CD4-positive, alpha-beta memory T cell (primary cell): ENCODE measurements around the gene CLSTN1. TPM values are rescaled to one million over a fixed set of nuclear protein-coding genes. Genes with fewer than 3 reads are reported as not detected.
A peak's percentile ranks its signal among the peaks of the same experiment; 100 is the strongest.

Source experiments
- CTCF ChIA-PET: fragments of 350-600 bp; sonication (Branson Sonifier 250); formaldehyde crosslinking; loops from one replicate; lab custom pipeline; 2021; ENCODE audit warnings: inconsistent platforms; ENCODE audit not compliant: partially characterized antibody; lab: Charles Lee
- POLR2A ChIA-PET: fragments of 350-600 bp; sonication (Branson Sonifier 250); formaldehyde crosslinking; loops from one replicate; lab custom pipeline; 2021; ENCODE audit not compliant: partially characterized antibody; lab: Charles Lee
- DNase-seq, 5 donors: peaks; one replicate each; pipeline versions ENCODE4 v3.0.0 to v3.0.0-alpha.2; 2020 to 2022; ENCODE audit warnings: mixed read lengths in 1 of 5
- H3K27ac ChIP-seq: one replicate; pipeline ENCODE4 v1.7.0; 2013; ENCODE audit warnings: low read depth, low read length
- H3K27me3 ChIP-seq: 2 replicates; pipeline ENCODE4 v1.7.0; 2013; ENCODE audit warnings: mild to moderate bottlenecking, low read length, moderate library complexity; ENCODE audit not compliant: insufficient read depth
- H3K36me3 ChIP-seq: 2 replicates; pipeline ENCODE4 v1.7.0; 2013; ENCODE audit warnings: mild to moderate bottlenecking, low read length, moderate library complexity; ENCODE audit not compliant: insufficient read depth
- H3K4me1 ChIP-seq: 2 replicates; pipeline ENCODE4 v1.7.0; 2013; ENCODE audit warnings: mild to moderate bottlenecking, low read length, moderate library complexity; ENCODE audit not compliant: insufficient read depth
- H3K4me3 ChIP-seq, 2 donors: one replicate each; pipeline ENCODE4 v1.7.0; 2013; ENCODE audit warnings: low read length in 2 of 2, mild to moderate bottlenecking in 1 of 2
- H3K9me3 ChIP-seq, 2 donors: one replicate each; pipeline ENCODE4 v1.7.0; 2013; ENCODE audit warnings: low read length in 2 of 2, control low read depth in 1 of 2; ENCODE audit not compliant: control insufficient read depth in 1 of 2
- H3K27ac Mint-ChIP-seq, 7 donors: one replicate each; pipeline ENCODE4 v1.8.0; 2020 to 2021; ENCODE audit warnings: mixed read lengths in 7 of 7, mild to moderate bottlenecking in 6 of 7, inconsistent platforms in 3 of 7, moderate library complexity in 3 of 7
- H3K27me3 Mint-ChIP-seq, 2 donors: one replicate each; pipeline ENCODE4 v1.8.0; 2020 to 2021; ENCODE audit warnings: mixed read lengths in 2 of 2
- H3K36me3 Mint-ChIP-seq, 2 donors: one replicate each; pipeline ENCODE4 v1.8.0; 2020 to 2021; ENCODE audit warnings: mixed read lengths in 2 of 2, inconsistent platforms in 1 of 2, mild to moderate bottlenecking in 1 of 2
- H3K4me1 Mint-ChIP-seq, 4 donors: one replicate each; pipeline ENCODE4 v1.8.0; 2020 to 2021; ENCODE audit warnings: mixed read lengths in 4 of 4, mild to moderate bottlenecking in 1 of 4
- H3K4me3 Mint-ChIP-seq, 8 donors: one replicate each; pipeline ENCODE4 v1.8.0; 2020 to 2021; ENCODE audit warnings: mixed read lengths in 8 of 8, mild to moderate bottlenecking in 7 of 8, moderate library complexity in 6 of 8, inconsistent platforms in 3 of 8
- H3K9me3 Mint-ChIP-seq, 8 donors: one replicate each; pipeline ENCODE4 v1.8.0; 2020 to 2021; ENCODE audit warnings: mixed read lengths in 8 of 8, mild to moderate bottlenecking in 5 of 8, inconsistent platforms in 3 of 8, moderate library complexity in 1 of 8
- intact Hi-C: fragments of 100-400 bp; cut with micrococcal nuclease; formaldehyde crosslinking; loops from one replicate; pipeline ENCODE4 v1.15.1; 2023
- polyA plus RNA-seq, 2 donors: library from polyadenylated mRNA; unstranded; fragments of 300-500 nt; fragmentation: Illumina TruSeq; gene quantifications; one replicate each; pipeline ENCODE4 v1.2.3, GENCODE V29; 2021
- total RNA-seq, 2 experiments: library from RNA; stranded (reverse); gene quantifications; one replicate each; pipeline ENCODE4 v1.2.3, GENCODE V29; 2021

Gene CLSTN1
- total and polyA plus RNA-seq, 4 experiments from 2014 or later: 6.9 to 109 (median 78.7) TPM

GRCh38 chr1:9852410-9853248 is 28.9 kb upstream of the CLSTN1 start:
- Mint-ChIP-seq H3K9me3 (peaks cover 0 to 9% (median 5%) of the 10 kb centered on the region in 8 donors), H3K27ac (peak overlapping the region in 1 of 7 donors; percentile 57), H3K4me3 (no peak overlapping the region), H3K27me3 (no peaks in the 10 kb centered on the region), H3K4me1 (peaks cover 0 to 2% (median 0%) of the 10 kb centered on the region in 4 donors), H3K36me3 (peaks cover 9 to 14% of the 10 kb centered on the region in 2 donors)
- intact Hi-C loops: no loop called here
- Histone ChIP-seq H3K27ac (no peak overlapping the region), H3K4me1 (no peaks in the 10 kb centered on the region), H3K9me3 (no peaks in the 10 kb centered on the region), H3K36me3 (no peaks in the 10 kb centered on the region), H3K4me3 (no peak overlapping the region), H3K27me3 (no peaks in the 10 kb centered on the region)
- CTCF ChIA-PET: interaction anchor here (1.3 to 1.9 kb wide), 2 partner anchors 66 to 68 kb away, joined by 3 to 6 read pairs; no protein-coding TSS in a partner anchor
- DNase-seq: no peak
- POLR2A ChIA-PET: interaction anchor here (0.5 kb wide), 1 partner anchor 637 kb away, joined by 3 read pairs; no protein-coding TSS in a partner anchor

DNA sequence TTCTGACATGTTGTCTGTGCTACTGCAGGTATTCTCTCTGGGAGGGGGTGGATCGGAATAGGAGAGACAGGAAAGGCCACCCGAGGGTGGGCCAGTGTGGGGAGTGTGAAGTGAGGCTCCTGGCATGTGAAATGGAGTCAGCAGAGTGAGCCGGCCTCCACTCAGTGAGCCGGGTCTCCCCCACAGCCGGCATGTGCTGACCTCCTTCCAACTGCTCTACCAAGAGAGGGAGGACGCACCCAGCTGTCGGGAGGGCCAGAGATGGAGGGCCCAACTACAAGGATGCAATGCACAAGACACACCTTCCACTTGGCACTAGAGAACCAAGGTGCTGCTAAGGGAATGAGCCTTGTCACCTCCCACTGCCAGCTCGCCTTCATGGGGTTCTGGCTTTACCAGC is 28.2 kb upstream of the CLSTN1 start:
- H3K36me3 ChIP-seq: no peaks in the 10 kb centered on the region
- H3K4me3 ChIP-seq: no peak overlapping the region
- H3K36me3 Mint-ChIP-seq: peaks cover 9 to 14% of the 10 kb centered on the region in 2 donors
- ChIA-PET POLR2A (no interaction called here), CTCF (no interaction called here)
- H3K4me1 ChIP-seq: no peaks in the 10 kb centered on the region
- H3K27me3 ChIP-seq: no peaks in the 10 kb centered on the region
- no peak overlapping the region for H3K4me3 Mint-ChIP-seq
- peaks cover 0 to 9% (median 5%) of the 10 kb centered on the region in 8 donors for H3K9me3 Mint-ChIP-seq
- H3K9me3 ChIP-seq: no peaks in the 10 kb centered on the region
- H3K27ac Mint-ChIP-seq: peak overlapping the region in 1 of 7 donors; percentile 57
- H3K27ac ChIP-seq: no peak overlapping the region
- H3K27me3 Mint-ChIP-seq: no peaks in the 10 kb centered on the region
- no peak for DNase-seq
- intact Hi-C loops: no loop called here
- peaks cover 0 to 2% (median 0%) of the 10 kb centered on the region in 4 donors for H3K4me1 Mint-ChIP-seq

- no peak for DNase-seq
- H3K9me3 ChIP-seq: no peaks in the 10 kb centered on the region
- no peaks in the 10 kb centered on the region for H3K36me3 ChIP-seq
- no peak overlapping the region for H3K27ac ChIP-seq
- POLR2A ChIA-PET: no interaction called here
- H3K4me3 ChIP-seq: no peak overlapping the region
- no peaks in the 10 kb centered on the region for H3K4me1 ChIP-seq
- Mint-ChIP-seq H3K4me3 (peak overlapping the region in 4 of 8 donors; percentile 9 to 60 (median 34)), H3K36me3 (peaks cover 9 to 14% of the 10 kb centered on the region in 2 donors), H3K27ac (no peak overlapping the region), H3K4me1 (peaks cover 0 to 2% (median 0%) of the 10 kb centered on the region in 4 donors), H3K9me3 (peaks cover 0 to 9% (median 5%) of the 10 kb centered on the region in 8 donors), H3K27me3 (no peaks in the 10 kb centered on the region)
- no peaks in the 10 kb centered on the region for H3K27me3 ChIP-seq
- CTCF ChIA-PET: no interaction called here
- intact Hi-C loops: no loop called here
Measured at GRCh38 chr1:9850442-9851162, 26.8 kb upstream of the CLSTN1 start.

DNA sequence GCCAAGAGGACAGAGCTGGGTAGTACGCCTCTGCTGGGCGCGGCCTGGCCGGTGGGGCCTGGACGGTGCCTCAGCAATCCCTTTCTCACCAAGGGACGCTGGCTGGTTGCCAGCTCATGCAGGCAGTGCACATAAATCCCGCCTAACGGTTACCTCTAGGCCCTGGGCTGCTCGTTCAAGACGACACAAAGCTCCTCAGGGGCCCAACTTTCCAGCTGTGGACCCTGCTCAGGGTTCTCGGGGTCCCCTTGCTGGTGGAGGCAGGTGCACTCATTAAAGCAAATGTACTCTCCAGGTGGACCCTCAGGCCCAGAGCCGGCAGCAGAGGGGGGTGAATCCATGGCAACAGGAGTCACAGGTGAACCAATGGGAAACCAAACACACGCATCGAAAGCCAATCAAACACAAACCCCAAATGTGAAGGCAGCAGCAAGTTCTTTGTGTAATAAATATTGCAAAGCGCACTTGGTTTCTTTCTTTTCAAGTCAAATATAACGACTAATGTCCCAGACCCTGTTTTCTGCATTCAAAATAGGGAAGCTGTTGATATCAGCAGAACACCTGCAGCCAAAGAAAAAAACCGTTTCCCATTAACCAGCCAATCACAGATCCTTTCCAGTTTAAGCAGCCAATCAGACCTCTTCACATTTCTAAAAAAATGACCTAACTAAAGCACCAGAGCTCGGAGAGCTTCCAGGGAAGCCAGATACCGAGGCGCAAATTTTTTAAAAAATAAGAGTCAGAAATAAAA is 26.1 kb upstream of the CLSTN1 start:
- Mint-ChIP-seq H3K4me3 (peak overlapping the region in 3 of 8 donors; percentile 9 to 37 (median 23)), H3K27me3 (no peaks in the 10 kb centered on the region), H3K36me3 (peaks cover 7 to 10% of the 10 kb centered on the region in 2 donors), H3K4me1 (peaks cover 0 to 2% (median 0%) of the 10 kb centered on the region in 4 donors), H3K9me3 (peaks cover 0 to 9% (median 5%) of the 10 kb centered on the region in 8 donors), H3K27ac (no peak overlapping the region)
- Histone ChIP-seq H3K4me3 (no peak overlapping the region), H3K9me3 (no peaks in the 10 kb centered on the region), H3K36me3 (no peaks in the 10 kb centered on the region), H3K4me1 (no peaks in the 10 kb centered on the region), H3K27me3 (no peaks in the 10 kb centered on the region), H3K27ac (no peak overlapping the region)
- ChIA-PET POLR2A (no interaction called here), CTCF (interaction anchor here (1.2 kb wide), 1 partner anchor 65 kb away, joined by 6 read pairs; no protein-coding TSS in a partner anchor)
- intact Hi-C loops: no loop called here
- DNase-seq: peak in 1 of 5 donors; percentile 13

DNA sequence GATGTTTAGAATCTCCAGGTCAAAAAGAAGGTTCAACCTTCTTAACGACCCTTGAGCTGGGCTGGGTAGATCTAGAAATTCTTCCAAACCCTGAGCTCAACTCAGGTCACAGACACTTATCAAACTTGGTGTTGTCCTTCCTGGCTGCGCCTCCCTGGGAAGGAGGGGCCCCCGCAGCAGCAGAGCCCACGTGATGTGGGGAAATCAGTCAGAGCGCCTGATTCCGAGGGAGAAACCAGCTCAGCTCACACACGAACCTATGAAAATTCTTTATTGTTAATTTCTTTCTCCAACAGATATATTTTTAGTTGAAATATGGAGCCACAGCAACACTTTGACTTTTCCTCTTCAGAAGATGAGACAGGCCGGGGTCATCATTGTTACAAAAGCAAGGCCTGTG is 24.3 kb upstream of the CLSTN1 start:
- intact Hi-C loops: no loop called here
- H3K4me3 Mint-ChIP-seq: no peak overlapping the region
- no peaks in the 10 kb centered on the region for H3K36me3 Mint-ChIP-seq
- no peak overlapping the region for H3K4me3 ChIP-seq
- H3K9me3 ChIP-seq: no peaks in the 10 kb centered on the region
- peaks cover 0 to 2% (median 0%) of the 10 kb centered on the region in 4 donors for H3K4me1 Mint-ChIP-seq
- ChIA-PET CTCF (interaction anchor here (0.6 to 1.1 kb wide), 3 partner anchors 62 to 108 kb away, joined by 3 to 7 read pairs (median 3); no protein-coding TSS in a partner anchor), POLR2A (no interaction called here)
- H3K27ac Mint-ChIP-seq: no peak overlapping the region
- H3K27me3 ChIP-seq: no peaks in the 10 kb centered on the region
- H3K36me3 ChIP-seq: no peaks in the 10 kb centered on the region
- H3K4me1 ChIP-seq: no peaks in the 10 kb centered on the region
- no peak for DNase-seq
- no peaks in the 10 kb centered on the region for H3K9me3 Mint-ChIP-seq
- H3K27ac ChIP-seq: no peak overlapping the region
- no peaks in the 10 kb centered on the region for H3K27me3 Mint-ChIP-seq

DNA sequence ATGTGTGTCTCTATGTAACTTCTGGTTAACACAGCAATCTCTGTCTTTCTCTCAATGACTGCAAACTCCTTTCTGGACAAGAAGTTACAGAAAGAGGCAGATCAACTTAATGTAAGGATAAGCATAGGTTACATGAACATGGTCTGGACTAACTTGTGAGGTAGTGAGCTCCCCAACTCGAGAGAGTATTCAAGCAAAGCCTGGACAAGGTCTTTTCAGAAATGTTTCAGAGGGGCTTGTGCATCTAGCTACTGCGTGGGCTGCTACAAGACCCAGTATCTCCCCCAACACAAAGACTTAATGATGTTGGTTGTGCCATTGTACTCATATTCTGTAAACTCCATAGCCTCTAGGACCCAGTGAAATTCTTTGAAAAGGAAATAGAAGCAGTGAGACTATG is 23.5 kb upstream of the CLSTN1 start:
- ChIA-PET CTCF (interaction anchor here (1.1 kb wide), 1 partner anchor 63 kb away, joined by 7 read pairs; no protein-coding TSS in a partner anchor), POLR2A (no interaction called here)
- peaks cover 0 to 2% (median 0%) of the 10 kb centered on the region in 4 donors for H3K4me1 Mint-ChIP-seq
- Histone ChIP-seq H3K27ac (no peak overlapping the region), H3K9me3 (no peaks in the 10 kb centered on the region), H3K27me3 (no peaks in the 10 kb centered on the region), H3K4me3 (no peak overlapping the region), H3K4me1 (no peaks in the 10 kb centered on the region), H3K36me3 (no peaks in the 10 kb centered on the region)
- H3K27me3 Mint-ChIP-seq: no peaks in the 10 kb centered on the region
- no peak for DNase-seq
- H3K36me3 Mint-ChIP-seq: no peaks in the 10 kb centered on the region
- H3K9me3 Mint-ChIP-seq: no peaks in the 10 kb centered on the region
- peak overlapping the region in 1 of 7 donors; percentile 55 for H3K27ac Mint-ChIP-seq
- intact Hi-C loops: no loop called here
- H3K4me3 Mint-ChIP-seq: no peak overlapping the region
